HL-60 (cell line): ENCODE data around the gene ATP5PO.

ENCODE experiments used
- GABPA ChIP-seq: IDR thresholded peaks from 2 replicates; pipeline ENCODE4 v1.6.1; 2012; ENCODE audit warnings: low read depth
- POLR2AphosphoS5 ChIP-seq: IDR thresholded peaks from 2 replicates; pipeline ENCODE4 v1.6.1; 2012; ENCODE audit warnings: low read depth
- REST ChIP-seq: IDR thresholded peaks from 2 replicates; pipeline ENCODE4 v1.6.1; 2012; ENCODE audit warnings: low read depth; ENCODE audit not compliant: insufficient replicate concordance
- SPI1 ChIP-seq: IDR thresholded peaks from 2 replicates; pipeline ENCODE4 v1.6.1; 2012; ENCODE audit warnings: low read depth, mild to moderate bottlenecking, borderline replicate concordance
- TF ChIP-seq, protein P1 (sequence below): IDR thresholded peaks from one replicate; pipeline ENCODE4 v1.5.1; 2011; ENCODE audit warnings: low read length, control low read depth, inconsistent platforms; ENCODE audit not compliant: insufficient read depth

- TF ChIP-seq REST (no peak), SPI1 (no peak), POLR2AphosphoS5 (no peak), GABPA (no peak)
- TF ChIP-seq, protein P1, sequence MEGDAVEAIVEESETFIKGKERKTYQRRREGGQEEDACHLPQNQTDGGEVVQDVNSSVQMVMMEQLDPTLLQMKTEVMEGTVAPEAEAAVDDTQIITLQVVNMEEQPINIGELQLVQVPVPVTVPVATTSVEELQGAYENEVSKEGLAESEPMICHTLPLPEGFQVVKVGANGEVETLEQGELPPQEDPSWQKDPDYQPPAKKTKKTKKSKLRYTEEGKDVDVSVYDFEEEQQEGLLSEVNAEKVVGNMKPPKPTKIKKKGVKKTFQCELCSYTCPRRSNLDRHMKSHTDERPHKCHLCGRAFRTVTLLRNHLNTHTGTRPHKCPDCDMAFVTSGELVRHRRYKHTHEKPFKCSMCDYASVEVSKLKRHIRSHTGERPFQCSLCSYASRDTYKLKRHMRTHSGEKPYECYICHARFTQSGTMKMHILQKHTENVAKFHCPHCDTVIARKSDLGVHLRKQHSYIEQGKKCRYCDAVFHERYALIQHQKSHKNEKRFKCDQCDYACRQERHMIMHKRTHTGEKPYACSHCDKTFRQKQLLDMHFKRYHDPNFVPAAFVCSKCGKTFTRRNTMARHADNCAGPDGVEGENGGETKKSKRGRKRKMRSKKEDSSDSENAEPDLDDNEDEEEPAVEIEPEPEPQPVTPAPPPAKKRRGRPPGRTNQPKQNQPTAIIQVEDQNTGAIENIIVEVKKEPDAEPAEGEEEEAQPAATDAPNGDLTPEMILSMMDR = no peak
Observed at GRCh38 chr21:33893917-33894316, 21.7 kb downstream of the ATP5PO start.
